ENCODE results near the gene RIPOR3. TPM values are rescaled to one million over a fixed set of nuclear protein-coding genes. Genes with fewer than 3 reads are reported as not detected.

Gene RIPOR3
- total RNA-seq, 1 donor from 2014 or later = 0.53 TPM

- H3K36me3 ChIP-seq (ENCODE audit: control insufficient read depth, insufficient read depth, low read length) = no peaks in the 10 kb centered on the region
- DNase-seq (ENCODE audit: low read depth) (no peak), FAIRE-seq (no peak)
- no peak overlapping the region for H3K4me3 ChIP-seq (ENCODE audit: low read depth, low read length)
- peaks cover 2% of the 10 kb centered on the region for H3K27me3 ChIP-seq (ENCODE audit: control insufficient read depth, insufficient read depth, low read length)
- TF ChIP-seq CTCF (IDR thresholded peaks at IDR 0.05; ENCODE audit: insufficient read depth, low read length, severe bottlenecking) = no peak
These were observed 58.6 kb downstream of the RIPOR3 start for GRCh38 chr20:50632701-50633100.

GRCh38 chr20:50632236-50632635 lies 59.1 kb downstream of the RIPOR3 start:
- Histone ChIP-seq H3K27me3 (ENCODE audit: control insufficient read depth, insufficient read depth, low read length) (peaks cover 2% of the 10 kb centered on the region), H3K36me3 (ENCODE audit: control insufficient read depth, insufficient read depth, low read length) (no peaks in the 10 kb centered on the region), H3K4me3 (ENCODE audit: low read depth, low read length) (no peak overlapping the region)
- FAIRE-seq (no peak), DNase-seq (ENCODE audit: low read depth) (no peak)
- no peak for TF ChIP-seq CTCF (IDR thresholded peaks at IDR 0.05; ENCODE audit: insufficient read depth, low read length, severe bottlenecking)

GRCh38 chr20:50630578-50631263 lies 60.6 kb downstream of the RIPOR3 start:
- FAIRE-seq (no peak), DNase-seq (ENCODE audit: low read depth) (no peak)
- H3K27me3 ChIP-seq (ENCODE audit: control insufficient read depth, insufficient read depth, low read length) = peaks cover 2% of the 10 kb centered on the region
- no peak for TF ChIP-seq CTCF (IDR thresholded peaks at IDR 0.05; ENCODE audit: insufficient read depth, low read length, severe bottlenecking)
- H3K4me3 ChIP-seq (ENCODE audit: low read depth, low read length) = no peak overlapping the region
- H3K36me3 ChIP-seq (ENCODE audit: control insufficient read depth, insufficient read depth, low read length) = no peaks in the 10 kb centered on the region

- H3K27me3 ChIP-seq (ENCODE audit: control insufficient read depth, insufficient read depth, low read length) = peaks cover 2% of the 10 kb centered on the region
- no peaks in the 10 kb centered on the region for H3K36me3 ChIP-seq (ENCODE audit: control insufficient read depth, insufficient read depth, low read length)
- no peak for FAIRE-seq
- no peak overlapping the region for H3K4me3 ChIP-seq (ENCODE audit: low read depth, low read length)
- DNase-seq (ENCODE audit: low read depth) = no peak
- TF ChIP-seq CTCF (IDR thresholded peaks at IDR 0.05; ENCODE audit: insufficient read depth, low read length, severe bottlenecking) = no peak
These were observed 61.7 kb downstream of the RIPOR3 start for GRCh38 chr20:50629670-50630045.

- Histone ChIP-seq H3K4me3 (ENCODE audit: low read depth, low read length) (no peak overlapping the region), H3K27me3 (ENCODE audit: control insufficient read depth, insufficient read depth, low read length) (no peaks in the 10 kb centered on the region), H3K36me3 (ENCODE audit: control insufficient read depth, insufficient read depth, low read length) (no peaks in the 10 kb centered on the region)
- FAIRE-seq = no peak
- no peak for TF ChIP-seq CTCF (IDR thresholded peaks at IDR 0.05; ENCODE audit: insufficient read depth, low read length, severe bottlenecking)
- DNase-seq (ENCODE audit: low read depth) = no peak
These were observed 62.3 kb downstream of the RIPOR3 start for GRCh38 chr20:50628853-50629669.
